ENCODE measurements around the gene IKZF2.
A peak's percentile ranks its signal among the peaks of the same experiment; 100 is the strongest.

Gene IKZF2

GRCh38 chr2:213098612-213099011, 52.8 kb downstream of the IKZF2 start:
- no peak for DNase-seq

GRCh38 chr2:213091765-213092164, 59.6 kb downstream of the IKZF2 start:
- DNase-seq: no peak

GRCh38 chr2:213090772-213091171, 60.6 kb downstream of the IKZF2 start:
- DNase-seq: no peak

GRCh38 chr2:213089438-213089837, 62.0 kb downstream of the IKZF2 start:
- DNase-seq: no peak

GRCh38 chr2:213087040-213087439, 64.4 kb downstream of the IKZF2 start:
- no peak for DNase-seq

- DNase-seq: no peak
Measured at GRCh38 chr2:213086571-213086970, 64.8 kb downstream of the IKZF2 start.

GRCh38 chr2:213086050-213086449, 65.4 kb downstream of the IKZF2 start:
- DNase-seq: no peak

- DNase-seq: no peak
Measured at GRCh38 chr2:213085538-213085937, 65.9 kb downstream of the IKZF2 start.

- DNase-seq: no peak
Measured at GRCh38 chr2:213084261-213084660, 67.2 kb downstream of the IKZF2 start.

- peak; percentile 50 for DNase-seq
Measured at GRCh38 chr2:213080969-213081617, 70.3 kb downstream of the IKZF2 start.

GRCh38 chr2:213079756-213080155, 71.7 kb downstream of the IKZF2 start:
- DNase-seq: no peak

- no peak for DNase-seq
Measured at GRCh38 chr2:213078686-213079085, 72.7 kb downstream of the IKZF2 start.

- peak; percentile 21 for DNase-seq
Measured at GRCh38 chr2:213069531-213069930, 81.9 kb downstream of the IKZF2 start.

GRCh38 chr2:213068676-213069359, 82.6 kb downstream of the IKZF2 start:
- DNase-seq: peak; percentile 17

GRCh38 chr2:213067888-213068287, 83.5 kb downstream of the IKZF2 start:
- no peak for DNase-seq

GRCh38 chr2:213066443-213066743, 85.0 kb downstream of the IKZF2 start:
- DNase-seq: no peak

GRCh38 chr2:213065583-213066442, 85.6 kb downstream of the IKZF2 start:
- peak; percentile 76 for DNase-seq

GRCh38 chr2:213064099-213064498, 87.3 kb downstream of the IKZF2 start:
- no peak for DNase-seq

GRCh38 chr2:213057977-213058376, 93.4 kb downstream of the IKZF2 start:
- DNase-seq: no peak

GRCh38 chr2:213046431-213046830, 105.0 kb downstream of the IKZF2 start:
- DNase-seq: no peak

GRCh38 chr2:213043566-213043965, 107.8 kb downstream of the IKZF2 start:
- no peak for DNase-seq

- no peak for DNase-seq
Measured at GRCh38 chr2:213042262-213042661, 109.2 kb downstream of the IKZF2 start.

GRCh38 chr2:213036836-213037235, 114.6 kb downstream of the IKZF2 start:
- DNase-seq: no peak

- no peak for DNase-seq
Measured at GRCh38 chr2:213034585-213034984, 116.8 kb downstream of the IKZF2 start.
